OCI-LY3 (cell line): ENCODE results near the gene ZSCAN5A.
"Not testable (repeated sequence)": the region's sequence is repeated elsewhere in the genome, so short reads cannot be mapped to it uniquely, and the experiment has no call there.

Source experiments
- EZH2phosphoT487 ChIP-seq: fragments of 200-600 bp; shearing (Covaris generic); IDR thresholded peaks from 2 replicates; pipeline ENCODE4 v1.6.1; 2018; ENCODE audit warnings: antibody characterized with exemption, mixed run types, low read depth
- TF ChIP-seq, protein P1 (sequence below): fragments of 200-600, 300-600 bp; sonication (generic); IDR thresholded peaks from 2 replicates; pipeline ENCODE4 v1.5.1; 2014; ENCODE audit warnings: antibody characterized with exemption, low read length, low read depth

DNA sequence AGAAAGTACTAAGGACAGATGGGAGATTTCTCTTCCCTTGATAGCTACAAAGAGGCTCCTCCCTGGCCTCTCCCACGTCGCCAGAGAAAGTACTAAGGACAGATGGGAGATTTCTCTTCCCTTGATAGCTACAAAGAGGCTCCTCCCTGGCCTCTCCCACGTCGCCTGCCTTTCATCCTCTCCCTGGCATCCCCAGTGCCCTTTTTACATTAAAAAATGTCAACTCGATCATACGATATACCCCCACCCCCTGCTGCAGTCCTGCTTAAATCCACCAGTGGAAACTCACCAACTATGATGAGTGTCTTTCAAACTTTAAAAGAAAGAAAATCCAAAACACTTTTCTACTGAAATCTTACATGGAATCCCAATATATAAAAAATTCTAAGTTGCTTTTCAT is 7.6 kb downstream of the ZSCAN5A start:
- TF ChIP-seq, protein P1, sequence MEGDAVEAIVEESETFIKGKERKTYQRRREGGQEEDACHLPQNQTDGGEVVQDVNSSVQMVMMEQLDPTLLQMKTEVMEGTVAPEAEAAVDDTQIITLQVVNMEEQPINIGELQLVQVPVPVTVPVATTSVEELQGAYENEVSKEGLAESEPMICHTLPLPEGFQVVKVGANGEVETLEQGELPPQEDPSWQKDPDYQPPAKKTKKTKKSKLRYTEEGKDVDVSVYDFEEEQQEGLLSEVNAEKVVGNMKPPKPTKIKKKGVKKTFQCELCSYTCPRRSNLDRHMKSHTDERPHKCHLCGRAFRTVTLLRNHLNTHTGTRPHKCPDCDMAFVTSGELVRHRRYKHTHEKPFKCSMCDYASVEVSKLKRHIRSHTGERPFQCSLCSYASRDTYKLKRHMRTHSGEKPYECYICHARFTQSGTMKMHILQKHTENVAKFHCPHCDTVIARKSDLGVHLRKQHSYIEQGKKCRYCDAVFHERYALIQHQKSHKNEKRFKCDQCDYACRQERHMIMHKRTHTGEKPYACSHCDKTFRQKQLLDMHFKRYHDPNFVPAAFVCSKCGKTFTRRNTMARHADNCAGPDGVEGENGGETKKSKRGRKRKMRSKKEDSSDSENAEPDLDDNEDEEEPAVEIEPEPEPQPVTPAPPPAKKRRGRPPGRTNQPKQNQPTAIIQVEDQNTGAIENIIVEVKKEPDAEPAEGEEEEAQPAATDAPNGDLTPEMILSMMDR = not testable (repeated sequence)
- not testable (repeated sequence) for TF ChIP-seq EZH2phosphoT487
